ENCODE measurements around the gene HOOK2. TPM values are rescaled to one million over a fixed set of nuclear protein-coding genes. Genes with fewer than 3 reads are reported as not detected.

Gene HOOK2
- total and polyA plus RNA-seq, 9 of the 15 experiments (the other 6 are each of a cell fraction or from before 2014, with no cell fraction given): 1.3 to 17.2 (median 9.9) TPM

- Histone ChIP-seq H3K4me2 (ENCODE audit: insufficient read depth, low read length) (no peak overlapping the region), H3K79me2 (ENCODE audit: control insufficient read depth, insufficient read depth, low read length) (no peaks in the 10 kb centered on the region), H3K9me3 (replicated peaks; ENCODE audit: control insufficient read depth, insufficient read depth, low read depth, low read length) (no peaks in the 10 kb centered on the region), H3K9ac (ENCODE audit: insufficient read depth in 1 of 2, low read depth in 2 of 2, low read length in 2 of 2) (0 out of 4 replicates have a peak overlapping the region, but pooled peaks of 1 of the 2 experiments have one; percentile 68), H3K4me1 (replicated peaks in 1 of 2; ENCODE audit: control insufficient read depth in 2 of 2, insufficient read depth in 2 of 2, low read length in 2 of 2) (peaks cover under 1 to 32% of the 10 kb centered on the region in 2 experiments; a peak in 3 of 5 replicates), H3K36me3 (ENCODE audit: control insufficient read depth, insufficient read depth, low read length) (peaks cover 6% of the 10 kb centered on the region; the same call in 1 of the 3 replicates), H3K4me3 (no peak overlapping the region), H3K27me3 (ENCODE audit: control insufficient read depth in 2 of 2, insufficient read depth in 2 of 2, low read length in 2 of 2) (no peaks in the 10 kb centered on the region), H2AFZ (ENCODE audit: low read depth, low read length) (no peak overlapping the region), H4K20me1 (replicated peaks; ENCODE audit: control insufficient read depth, insufficient read depth, low read length) (no peaks in the 10 kb centered on the region), H3K27ac (ENCODE audit: extremely low read depth, low read depth, low read length) (no peak overlapping the region), H3K9me1 (ENCODE audit: control insufficient read depth, insufficient read depth, low read length) (no peaks in the 10 kb centered on the region)
- BruUV-seq (replicated peaks): no TSS peak
- ATAC-seq (no peak), FAIRE-seq (no peak), DNase-seq (ENCODE audit: extremely low read depth in 1 of 4, low spot score in 3 of 4) (no peak)
- CTCF ChIA-PET (ENCODE audit: low intra/inter-chr PET ratio): no interaction called here
- POLR2A ChIA-PET: interaction anchor here (3.9 kb wide), 1 partner anchor 28 kb away, joined by 27 read pairs; the partner anchor contains the start of gene JUNB
- TF ChIP-seq SMC3 (conservative IDR thresholded peaks at IDR 0.05; ENCODE audit: insufficient read depth, low read depth, low read length) (no peak), MCM5 (IDR thresholded peaks at IDR 0.05; ENCODE audit: low read depth) (no peak), ZNF354B (CRISPR knock-in tag; IDR thresholded peaks at IDR 0.05) (no peak), DNMT1 (IDR thresholded peaks at IDR 0.05) (no peak), GATAD2B (IDR thresholded peaks at IDR 0.05; ENCODE audit: borderline replicate concordance) (no peak), ELF2 (CRISPR knock-in tag; IDR thresholded peaks at IDR 0.05) (no peak), NUFIP1 (IDR thresholded peaks at IDR 0.05; ENCODE audit: partially characterized antibody) (no peak), ZC3H4 (CRISPR knock-in tag; IDR thresholded peaks at IDR 0.05; ENCODE audit: borderline replicate concordance) (no peak), POLR3A (IDR thresholded peaks at IDR 0.05; ENCODE audit: borderline replicate concordance, extremely low read depth, insufficient read depth, insufficient read length) (no peak), TCF7L2 (IDR thresholded peaks at IDR 0.05; ENCODE audit: low read depth, low read length) (no peak), ZNF24 (IDR thresholded peaks at IDR 0.05) (no peak), RAD21 (CRISPR knock-in tag; conservative IDR thresholded peaks at IDR 0.05 in 1 of 2, IDR thresholded peaks at IDR 0.05 in 1 of 2) (no peak), ZNF263 (CRISPR knock-in tag; IDR thresholded peaks at IDR 0.05; ENCODE audit: borderline replicate concordance) (no peak), IRF9 (tag; IDR thresholded peaks at IDR 0.05) (no peak), MYC (IDR thresholded peaks at IDR 0.05; ENCODE audit: low read depth, low read length) (no peak), MYC (CRISPR knock-in tag; IDR thresholded peaks at IDR 0.05; ENCODE audit: borderline replicate concordance, low read depth) (no peak)
- TF ChIP-seq, protein P1, sequence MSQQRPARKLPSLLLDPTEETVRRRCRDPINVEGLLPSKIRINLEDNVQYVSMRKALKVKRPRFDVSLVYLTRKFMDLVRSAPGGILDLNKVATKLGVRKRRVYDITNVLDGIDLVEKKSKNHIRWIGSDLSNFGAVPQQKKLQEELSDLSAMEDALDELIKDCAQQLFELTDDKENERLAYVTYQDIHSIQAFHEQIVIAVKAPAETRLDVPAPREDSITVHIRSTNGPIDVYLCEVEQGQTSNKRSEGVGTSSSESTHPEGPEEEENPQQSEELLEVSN (IDR thresholded peaks at IDR 0.05; ENCODE audit: borderline replicate concordance in 1 of 2, extremely low read depth in 1 of 2, insufficient read depth in 1 of 2, insufficient read length in 1 of 2, low read depth in 1 of 2, low read length in 1 of 2, poor library complexity in 1 of 2, severe bottlenecking in 1 of 2): no peak
- TF ChIP-seq, protein P2, sequence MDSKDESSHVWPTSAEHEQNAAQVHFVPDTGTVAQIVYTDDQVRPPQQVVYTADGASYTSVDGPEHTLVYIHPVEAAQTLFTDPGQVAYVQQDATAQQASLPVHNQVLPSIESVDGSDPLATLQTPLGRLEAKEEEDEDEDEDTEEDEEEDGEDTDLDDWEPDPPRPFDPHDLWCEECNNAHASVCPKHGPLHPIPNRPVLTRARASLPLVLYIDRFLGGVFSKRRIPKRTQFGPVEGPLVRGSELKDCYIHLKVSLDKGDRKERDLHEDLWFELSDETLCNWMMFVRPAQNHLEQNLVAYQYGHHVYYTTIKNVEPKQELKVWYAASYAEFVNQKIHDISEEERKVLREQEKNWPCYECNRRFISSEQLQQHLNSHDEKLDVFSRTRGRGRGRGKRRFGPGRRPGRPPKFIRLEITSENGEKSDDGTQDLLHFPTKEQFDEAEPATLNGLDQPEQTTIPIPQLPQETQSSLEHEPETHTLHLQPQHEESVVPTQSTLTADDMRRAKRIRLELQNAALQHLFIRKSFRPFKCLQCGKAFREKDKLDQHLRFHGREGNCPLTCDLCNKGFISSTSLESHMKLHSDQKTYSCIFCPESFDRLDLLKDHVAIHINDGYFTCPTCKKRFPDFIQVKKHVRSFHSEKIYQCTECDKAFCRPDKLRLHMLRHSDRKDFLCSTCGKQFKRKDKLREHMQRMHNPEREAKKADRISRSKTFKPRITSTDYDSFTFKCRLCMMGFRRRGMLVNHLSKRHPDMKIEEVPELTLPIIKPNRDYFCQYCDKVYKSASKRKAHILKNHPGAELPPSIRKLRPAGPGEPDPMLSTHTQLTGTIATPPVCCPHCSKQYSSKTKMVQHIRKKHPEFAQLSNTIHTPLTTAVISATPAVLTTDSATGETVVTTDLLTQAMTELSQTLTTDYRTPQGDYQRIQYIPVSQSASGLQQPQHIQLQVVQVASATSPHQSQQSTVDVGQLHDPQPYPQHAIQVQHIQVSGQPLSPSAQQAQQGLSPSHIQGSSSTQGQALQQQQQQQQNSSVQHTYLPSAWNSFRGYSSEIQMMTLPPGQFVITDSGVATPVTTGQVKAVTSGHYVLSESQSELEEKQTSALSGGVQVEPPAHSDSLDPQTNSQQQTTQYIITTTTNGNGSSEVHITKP (IDR thresholded peaks at IDR 0.05; ENCODE audit: partially characterized antibody): no peak
- WGBS (ENCODE audit: insufficient coverage, low coverage, missing lambda C conversion rate): 94% methylated on average over 16 of the region's 16 CpGs
- intact Hi-C loops (cut with micrococcal nuclease) (no loop called here), in situ Hi-C loops (cut with MboI) (loop anchor here (5.0 kb wide), 1 partner anchor 83 kb away; no protein-coding TSS in a partner anchor)
These were observed 10.7 kb downstream of the HOOK2 start for GRCh38 chr19:12764698-12765097.
